Neural cell (in vitro differentiated cells): ENCODE results near the gene GPAM. TPM values are rescaled to one million over a fixed set of nuclear protein-coding genes. Genes with fewer than 3 reads are reported as not detected.

Source experiments
- H2AFZ ChIP-seq: fragments of 200-600, 300-800 bp; sonication (generic), shearing (Covaris generic); 2 replicates; pipeline ENCODE4 v1.6.0; 2014; ENCODE audit warnings: low read depth, mild to moderate bottlenecking, antibody characterized with exemption, low read length, moderate library complexity
- H3F3A ChIP-seq: fragments of 200-600 bp; shearing (Covaris generic); 2 replicates; pipeline ENCODE4 v1.6.1; 2016; ENCODE audit warnings: mild to moderate bottlenecking, moderate library complexity, mixed read lengths, antibody characterized with exemption, low read length; ENCODE audit not compliant: insufficient read depth, poor library complexity, severe bottlenecking
- H3K27ac ChIP-seq: fragments of 200-600, 300-800 bp; sonication (generic), shearing (Covaris generic); 2 replicates; pipeline ENCODE4 v1.5.1; 2014; ENCODE audit warnings: mild to moderate bottlenecking, low read length, moderate library complexity
- H3K27me3 ChIP-seq: fragments of 300-800, 200-600 bp; sonication (generic), shearing (Covaris generic); 2 replicates; pipeline ENCODE4 v1.6.0; 2014; ENCODE audit warnings: mild to moderate bottlenecking, low read depth, low read length, moderate library complexity; ENCODE audit not compliant: insufficient read depth
- H3K36me3 ChIP-seq: fragments of 300-800, 200-600 bp; sonication (generic), shearing (Covaris generic); 2 replicates; pipeline ENCODE4 v1.5.1; 2014; ENCODE audit warnings: mild to moderate bottlenecking, antibody characterized with exemption, low read length, moderate library complexity; ENCODE audit not compliant: insufficient read depth
- H3K4me2 ChIP-seq: fragments of 300-800, 200-600 bp; sonication (generic), shearing (Covaris generic); 2 replicates; pipeline ENCODE4 v1.6.0; 2014; ENCODE audit warnings: mild to moderate bottlenecking, low read length
- H3K4me3 ChIP-seq: fragments of 300-800, 200-600 bp; sonication (generic), shearing (Covaris generic); 2 replicates; pipeline ENCODE4 v1.5.1; 2014; ENCODE audit warnings: mild to moderate bottlenecking, low read length, moderate library complexity
- H3K79me2 ChIP-seq: fragments of 200-600 bp; shearing (Covaris generic); replicated peaks from 2 replicates; pipeline ENCODE4 v1.6.0; 2014; ENCODE audit warnings: mild to moderate bottlenecking, low read length, moderate library complexity; ENCODE audit not compliant: insufficient read depth
- H3K9ac ChIP-seq: fragments of 300-800, 200-600 bp; sonication (generic), shearing (Covaris generic); 2 replicates; pipeline ENCODE4 v1.6.1; 2016; ENCODE audit warnings: mild to moderate bottlenecking, low read length, mixed read lengths
- H3K9me2 ChIP-seq: fragments of 200-600 bp; shearing (Covaris generic); 2 replicates; pipeline ENCODE4 v1.6.1; 2016; ENCODE audit warnings: mild to moderate bottlenecking, low read length, mixed read lengths; ENCODE audit not compliant: insufficient read depth
- H3K9me3 ChIP-seq: fragments of 200-600, 300-800 bp; sonication (generic), shearing (Covaris generic); 2 replicates; pipeline ENCODE4 v1.6.1; 2016; ENCODE audit warnings: mild to moderate bottlenecking, mixed run types, low read length, moderate library complexity, mixed read lengths
- H4K20me1 ChIP-seq: fragments of 200-600 bp; shearing (Covaris generic); 2 replicates; pipeline ENCODE4 v1.6.1; 2016; ENCODE audit warnings: mild to moderate bottlenecking, mixed run types; ENCODE audit not compliant: insufficient read depth
- CTCF ChIP-seq: fragments of 450-650 bp; IDR thresholded peaks from 2 replicates; pipeline ENCODE4 v1.5.1; 2014; ENCODE audit warnings: antibody characterized with exemption, mild to moderate bottlenecking, moderate library complexity; ENCODE audit not compliant: poor library complexity, severe bottlenecking
- EP300 ChIP-seq: fragments of 450-650 bp; conservative IDR thresholded peaks from 2 replicates; pipeline ENCODE4 v1.6.1; 2014; ENCODE audit warnings: antibody characterized with exemption, mild to moderate bottlenecking, moderate library complexity; ENCODE audit not compliant: poor library complexity, severe bottlenecking
- EZH2 ChIP-seq: fragments of 200-600, 300-800 bp; shearing (Covaris generic), sonication (generic); IDR thresholded peaks from 2 replicates; pipeline ENCODE4 v1.6.1; 2014; ENCODE audit warnings: antibody characterized with exemption, low read length, borderline replicate concordance, mild to moderate bottlenecking; ENCODE audit not compliant: insufficient read depth, poor library complexity, severe bottlenecking
- MXI1 ChIP-seq: fragments of 450-650 bp; conservative IDR thresholded peaks from 2 replicates; pipeline ENCODE4 v1.6.1; 2014; ENCODE audit warnings: antibody characterized with exemption, mild to moderate bottlenecking; ENCODE audit not compliant: poor library complexity, severe bottlenecking
- POLR2AphosphoS5 ChIP-seq: IDR thresholded peaks from 2 replicates; pipeline ENCODE4 v1.6.1; 2012
- RAD21 ChIP-seq: fragments of 450-650 bp; conservative IDR thresholded peaks from 2 replicates; pipeline ENCODE4 v1.6.1; 2014; ENCODE audit warnings: antibody characterized with exemption, mild to moderate bottlenecking, moderate library complexity
- REST ChIP-seq: IDR thresholded peaks from 2 replicates; pipeline ENCODE4 v1.6.1; 2012; ENCODE audit warnings: borderline replicate concordance
- SMC3 ChIP-seq: fragments of 450-650 bp; conservative IDR thresholded peaks from 2 replicates; pipeline ENCODE4 v1.6.1; 2014; ENCODE audit warnings: antibody characterized with exemption, mild to moderate bottlenecking, moderate library complexity; ENCODE audit not compliant: poor library complexity
- TAF1 ChIP-seq: IDR thresholded peaks from 2 replicates; pipeline ENCODE4 v1.6.1; 2012; ENCODE audit warnings: low read depth
- polyA plus RNA-seq: library from polyadenylated mRNA; depleted of rRNA; stranded (reverse); fragments of >200 nt; gene quantifications from 2 replicates; pipeline ENCODE4 v1.2.3, GENCODE V29; 2014

Gene GPAM
- polyA plus RNA-seq, 1 donor from 2014 or later = 17.3 TPM

- no peaks in the 10 kb centered on the region for H3K27me3 ChIP-seq
- peak overlapping the region; percentile 84 for H3K9ac ChIP-seq
- no peaks in the 10 kb centered on the region for H3K79me2 ChIP-seq
- H3K9me2 ChIP-seq = no peaks in the 10 kb centered on the region
- H3K27ac ChIP-seq = peak overlapping the region; percentile 85
- TF ChIP-seq TAF1 (no peak), REST (no peak), RAD21 (no peak), SMC3 (no peak), MXI1 (no peak), EP300 (no peak), POLR2AphosphoS5 (no peak), CTCF (no peak), EZH2 (no peak)
- H3K4me3 ChIP-seq = peak overlapping the region; percentile 84
- peak overlapping the region; percentile 93 for H2AFZ ChIP-seq
- H3K4me2 ChIP-seq = peak overlapping the region; percentile 74
- no peaks in the 10 kb centered on the region for H3K9me3 ChIP-seq
- H3F3A ChIP-seq = no peaks in the 10 kb centered on the region
- H4K20me1 ChIP-seq = no peaks in the 10 kb centered on the region
- H3K36me3 ChIP-seq = no peaks in the 10 kb centered on the region
Observed at GRCh38 chr10:112184379-112184778, 814 bp upstream of the GPAM start.

GRCh38 chr10:112184052-112184371 lies 447 bp upstream of the GPAM start:
- Histone ChIP-seq H3K4me3 (peak overlapping the region; percentile 84), H3K27ac (peak overlapping the region; percentile 85), H3K27me3 (no peaks in the 10 kb centered on the region), H3K9me2 (no peaks in the 10 kb centered on the region), H3K9me3 (no peaks in the 10 kb centered on the region), H2AFZ (peak overlapping the region; percentile 93), H4K20me1 (no peaks in the 10 kb centered on the region), H3K9ac (peak overlapping the region; percentile 84), H3K4me2 (peak overlapping the region; percentile 74), H3K79me2 (no peaks in the 10 kb centered on the region), H3K36me3 (no peaks in the 10 kb centered on the region), H3F3A (no peaks in the 10 kb centered on the region)
- no peak for TF ChIP-seq CTCF
- TF ChIP-seq RAD21 = peak; percentile 22
